ENCODE measurements around the gene TMEM169. TPM values are rescaled to one million over a fixed set of nuclear protein-coding genes. Genes with fewer than 3 reads are reported as not detected.

The TMEM169 gene
- total RNA-seq, 4 donors from 2014 or later = 0.09 to 0.29 (median 0.19) TPM; not detected in 1

DNA sequence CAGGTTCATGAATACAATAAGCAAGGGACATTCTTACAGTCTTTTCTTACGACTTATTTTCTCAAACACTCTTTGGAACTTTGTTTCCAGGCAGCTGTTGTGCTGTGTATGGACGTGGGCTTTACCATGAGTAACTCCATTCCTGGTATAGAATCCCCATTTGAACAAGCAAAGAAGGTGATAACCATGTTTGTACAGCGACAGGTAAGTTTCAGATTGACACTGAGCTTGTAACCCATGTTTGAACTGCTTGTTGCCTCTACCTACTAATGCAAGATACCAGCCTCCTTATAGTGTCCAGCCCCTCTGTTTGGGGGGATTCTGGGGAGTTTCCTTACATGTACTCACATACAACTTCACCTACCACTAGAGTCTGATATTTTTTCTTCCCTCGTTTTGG is 31.2 kb downstream of the TMEM169 start:
- Histone ChIP-seq H3K27me3 (no peaks in the 10 kb centered on the region), H3K36me3 (peaks cover 0 to 65% (median 0%) of the 10 kb centered on the region in 3 donors), H3K4me1 (peaks cover 15 to 78% (median 29%) of the 10 kb centered on the region in 3 donors), H3K4me3 (no peak overlapping the region), H3K27ac (no peak overlapping the region), H3K9me3 (no peaks in the 10 kb centered on the region)
- TF ChIP-seq, protein P1, sequence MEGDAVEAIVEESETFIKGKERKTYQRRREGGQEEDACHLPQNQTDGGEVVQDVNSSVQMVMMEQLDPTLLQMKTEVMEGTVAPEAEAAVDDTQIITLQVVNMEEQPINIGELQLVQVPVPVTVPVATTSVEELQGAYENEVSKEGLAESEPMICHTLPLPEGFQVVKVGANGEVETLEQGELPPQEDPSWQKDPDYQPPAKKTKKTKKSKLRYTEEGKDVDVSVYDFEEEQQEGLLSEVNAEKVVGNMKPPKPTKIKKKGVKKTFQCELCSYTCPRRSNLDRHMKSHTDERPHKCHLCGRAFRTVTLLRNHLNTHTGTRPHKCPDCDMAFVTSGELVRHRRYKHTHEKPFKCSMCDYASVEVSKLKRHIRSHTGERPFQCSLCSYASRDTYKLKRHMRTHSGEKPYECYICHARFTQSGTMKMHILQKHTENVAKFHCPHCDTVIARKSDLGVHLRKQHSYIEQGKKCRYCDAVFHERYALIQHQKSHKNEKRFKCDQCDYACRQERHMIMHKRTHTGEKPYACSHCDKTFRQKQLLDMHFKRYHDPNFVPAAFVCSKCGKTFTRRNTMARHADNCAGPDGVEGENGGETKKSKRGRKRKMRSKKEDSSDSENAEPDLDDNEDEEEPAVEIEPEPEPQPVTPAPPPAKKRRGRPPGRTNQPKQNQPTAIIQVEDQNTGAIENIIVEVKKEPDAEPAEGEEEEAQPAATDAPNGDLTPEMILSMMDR (IDR thresholded peaks at IDR 0.05) = no peak
- no peak for TF ChIP-seq POLR2A (IDR thresholded peaks at IDR 0.05)
- intact Hi-C loops (cut with DNase I) = no loop called here
- no peak for DNase-seq
- 53 to 64% methylated on average over 4 of the region's 4 CpGs for WGBS, 2 donors

- peaks cover 0 to 71% (median 0%) of the 10 kb centered on the region in 3 donors for H3K36me3 ChIP-seq
- TF ChIP-seq POLR2A (IDR thresholded peaks at IDR 0.05) = no peak
- peaks cover 15 to 78% (median 23%) of the 10 kb centered on the region in 3 donors for H3K4me1 ChIP-seq
- intact Hi-C loops (cut with DNase I) = no loop called here
- no peaks in the 10 kb centered on the region for H3K27me3 ChIP-seq
- H3K9me3 ChIP-seq = no peaks in the 10 kb centered on the region
- H3K27ac ChIP-seq = no peak overlapping the region
- H3K4me3 ChIP-seq = no peak overlapping the region
- DNase-seq = no peak
- WGBS, 2 donors = 60 to 75% methylated on average over 2 to 3 of the region's 3 CpGs
Observed at GRCh38 chr2:216113572-216113971, 31.9 kb downstream of the TMEM169 start.

DNA sequence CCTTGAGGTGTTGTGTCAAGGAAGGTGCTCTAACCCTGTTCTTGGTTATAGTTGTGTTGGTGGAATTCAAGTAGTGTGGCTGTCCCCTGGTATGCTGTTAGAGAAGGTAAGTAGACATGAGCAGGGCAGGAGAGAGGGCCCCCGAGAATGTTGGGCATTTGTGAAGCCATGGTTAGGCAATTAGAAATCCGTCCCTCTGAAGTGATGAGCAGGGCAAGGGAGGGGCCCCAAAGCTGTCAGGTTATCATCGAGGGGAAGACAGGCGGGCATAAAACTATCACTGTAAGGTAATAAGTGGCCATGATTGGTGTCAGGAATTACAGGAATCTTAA is 32.6 kb downstream of the TMEM169 start:
- peak overlapping the region in 1 of 4 donors; percentile 68 for H3K4me3 ChIP-seq
- 35 to 40% methylated on average over 4 of the region's 4 CpGs for WGBS, 2 donors
- no peak for TF ChIP-seq POLR2A (IDR thresholded peaks at IDR 0.05)
- TF ChIP-seq, protein P1 (IDR thresholded peaks at IDR 0.05) = no peak
- H3K36me3 ChIP-seq = peaks cover 0 to 79% (median 2%) of the 10 kb centered on the region in 3 donors
- no peaks in the 10 kb centered on the region for H3K27me3 ChIP-seq
- DNase-seq = no peak
- no peaks in the 10 kb centered on the region for H3K9me3 ChIP-seq
- intact Hi-C loops (cut with DNase I) = no loop called here
- H3K4me1 ChIP-seq = peaks cover 15 to 78% (median 23%) of the 10 kb centered on the region in 3 donors
- H3K27ac ChIP-seq = peak overlapping the region; percentile 30 to 89 (median 62)

GRCh38 chr2:216114714-216115531 is 33.2 kb downstream of the TMEM169 start:
- intact Hi-C loops (cut with DNase I) = no loop called here
- H3K4me1 ChIP-seq = peaks cover 14 to 82% (median 23%) of the 10 kb centered on the region in 3 donors
- H3K9me3 ChIP-seq = no peaks in the 10 kb centered on the region
- no peaks in the 10 kb centered on the region for H3K27me3 ChIP-seq
- TF ChIP-seq, protein P1 (IDR thresholded peaks at IDR 0.05) = peak; percentile 84 to 100 (median 92)
- TF ChIP-seq POLR2A (IDR thresholded peaks at IDR 0.05) = peak in 2 of 4 donors; percentile 18 to 77
- H3K27ac ChIP-seq = peak overlapping the region; percentile 69 to 92 (median 80)
- peaks cover 0 to 85% (median 4%) of the 10 kb centered on the region in 3 donors for H3K36me3 ChIP-seq
- WGBS, 2 donors = 5% methylated on average over 27 to 29 of the region's 29 CpGs
- H3K4me3 ChIP-seq = peak overlapping the region; percentile 35 to 68 (median 58)
- DNase-seq = peak; percentile 92

DNA sequence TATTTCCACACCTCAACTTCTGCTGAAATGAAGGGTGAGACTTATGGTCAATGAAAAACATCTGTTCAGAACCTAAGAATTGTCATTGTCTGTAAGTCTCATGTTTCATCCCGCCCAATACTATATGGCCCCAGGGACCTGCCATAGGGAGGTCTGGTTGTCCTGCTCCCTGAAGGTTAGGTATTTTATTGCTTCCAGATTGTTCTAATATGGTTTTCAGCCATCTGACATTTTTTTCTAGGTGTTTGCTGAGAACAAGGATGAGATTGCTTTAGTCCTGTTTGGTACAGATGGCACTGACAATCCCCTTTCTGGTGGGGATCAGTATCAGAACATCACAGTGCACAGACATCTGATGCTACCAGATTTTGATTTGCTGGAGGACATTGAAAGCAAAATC is 34.7 kb downstream of the TMEM169 start:
- H3K9me3 ChIP-seq = no peaks in the 10 kb centered on the region
- no peak for DNase-seq
- H3K27ac ChIP-seq = no peak overlapping the region
- H3K36me3 ChIP-seq = peaks cover 4 to 90% (median 17%) of the 10 kb centered on the region in 3 donors
- H3K4me1 ChIP-seq = peaks cover 1 to 70% (median 11%) of the 10 kb centered on the region in 3 donors
- WGBS, 2 donors = 93 to 100% methylated on average over 1 of the region's 1 CpG
- H3K27me3 ChIP-seq = no peaks in the 10 kb centered on the region
- H3K4me3 ChIP-seq = no peak overlapping the region
- intact Hi-C loops (cut with DNase I) = no loop called here
- TF ChIP-seq, protein P1 (IDR thresholded peaks at IDR 0.05) = no peak
- no peak for TF ChIP-seq POLR2A (IDR thresholded peaks at IDR 0.05)

Data from esophagus squamous epithelium (tissue), 5 donors.